Activated CD4-positive, alpha-beta T cell treated with anti-CD3 and anti-CD28 coated beads for 36 hours (primary cell): Measurements from ENCODE around the gene ZNF324B. TPM values are rescaled to one million over a fixed set of nuclear protein-coding genes. Genes with fewer than 3 reads are reported as not detected.
"Not testable (repeated sequence)": the region's sequence is repeated elsewhere in the genome, so short reads cannot be mapped to it uniquely, and the experiment has no call there.

Source experiments
- ATAC-seq: fragments of 200-7000 bp; cut with Tn5 transposase; one replicate; pipeline ENCODE4 v1.10.0; 2021; ENCODE audit warnings: mild to moderate bottlenecking, moderate library complexity
- CTCF ChIA-PET: fragments of 350-600 bp; sonication (Branson Sonifier 250); formaldehyde crosslinking; loops from one replicate; lab custom pipeline; 2021; ENCODE audit warnings: antibody characterized with exemption; lab: Charles Lee
- POLR2A ChIA-PET: fragments of 350-600 bp; sonication (Branson Sonifier 250); formaldehyde crosslinking; loops from one replicate; lab custom pipeline; 2021; ENCODE audit warnings: antibody characterized with exemption, inconsistent platforms; lab: Charles Lee
- DNase-seq: peaks from one replicate; pipeline ENCODE4 v3.0.0-alpha.2; 2020
- H3K27ac Mint-ChIP-seq: one replicate; pipeline ENCODE4 v1.8.0; 2021; ENCODE audit warnings: mixed read lengths
- H3K27me3 Mint-ChIP-seq: one replicate; pipeline ENCODE4 v1.8.0; 2021; ENCODE audit warnings: mixed read lengths
- H3K36me3 Mint-ChIP-seq: one replicate; pipeline ENCODE4 v1.8.0; 2021; ENCODE audit warnings: low read depth, mixed read lengths
- H3K4me1 Mint-ChIP-seq: one replicate; pipeline ENCODE4 v1.8.0; 2021; ENCODE audit warnings: mixed read lengths
- H3K4me3 Mint-ChIP-seq: one replicate; pipeline ENCODE4 v1.8.0; 2021; ENCODE audit warnings: mild to moderate bottlenecking, moderate library complexity, mixed read lengths
- H3K9me3 Mint-ChIP-seq: one replicate; pipeline ENCODE4 v1.8.0; 2021; ENCODE audit warnings: low read depth, mixed read lengths
- intact Hi-C, 2 experiments: fragments of 100-400 bp; cut with DNase I in 1 of 2; cut with micrococcal nuclease in 1 of 2; formaldehyde crosslinking; loops; one replicate each; pipeline versions ENCODE4 v1.14.2 to v1.15.1; 2022 to 2024; cut with DNase I, micrococcal nuclease
- total RNA-seq, 2 experiments: library from RNA; stranded (reverse); gene quantifications; one replicate each; pipeline ENCODE4 v1.2.3, GENCODE V29; 2021

Gene ZNF324B
- 1 to 10 TPM; 5.8 to 7.5 TPM for total RNA-seq

DNA sequence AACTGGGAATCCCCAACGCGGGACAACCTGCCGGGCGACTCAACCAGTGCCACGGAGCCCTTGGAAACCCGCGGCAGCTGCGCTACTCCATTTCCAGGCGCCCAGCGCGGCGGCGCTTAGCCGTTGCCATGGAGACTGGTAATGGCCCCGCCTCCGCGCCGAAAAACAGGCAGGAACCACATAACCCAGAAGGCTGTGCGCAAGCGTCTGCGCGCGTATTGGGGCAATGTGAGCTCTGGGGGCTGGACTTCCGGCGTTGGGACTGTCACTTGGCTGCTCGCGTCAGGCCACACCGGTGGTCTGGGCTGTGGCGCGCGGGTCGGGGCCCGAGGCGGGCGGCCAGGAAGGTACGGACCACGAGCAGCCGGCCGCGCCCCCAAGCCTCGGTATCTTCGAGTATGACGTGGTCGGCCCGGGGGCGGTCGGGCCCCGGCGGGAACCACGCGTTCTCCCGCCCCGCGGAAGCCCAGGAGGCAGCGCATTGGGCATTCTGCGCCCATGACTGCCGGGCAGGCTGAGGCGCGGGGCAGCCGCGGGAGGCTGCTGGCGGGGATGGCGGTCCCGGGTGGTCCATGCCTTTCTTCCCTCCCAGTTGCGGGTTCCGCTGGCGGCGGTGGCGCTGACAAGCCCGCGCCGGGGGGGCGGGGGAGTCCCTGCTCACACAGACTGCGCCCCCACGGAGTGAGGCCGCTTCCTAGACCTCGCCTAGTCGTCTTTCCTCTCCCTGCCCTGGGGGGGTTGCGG is at the start of gene ZNF324B:
TSS of gene ZNF324B (plus strand) at position 265 of the 744 bp plus-strand sequence. CDS start 2,080 bp downstream, outside the sequence.
- H3K27me3 Mint-ChIP-seq: peaks cover 15% of the 10 kb centered on the region
- ChIA-PET CTCF (interaction anchor here (0.5 to 1.7 kb wide), 4 partner anchors 62 to 271 kb away, joined by 3 to 6 read pairs (median 4); partner anchors contain the start of gene ZBTB45), POLR2A (interaction anchor here (0.5 to 1.0 kb wide), 5 partner anchors 9 to 52 kb away, joined by 3 to 5 read pairs (median 3); partner anchors contain the start of genes ZNF132 and ZNF324)
- H3K36me3 Mint-ChIP-seq: peaks cover 18% of the 10 kb centered on the region
- H3K9me3 Mint-ChIP-seq: peaks cover 14% of the 10 kb centered on the region
- peak; percentile 99 for ATAC-seq
- intact Hi-C loops: loop anchor here (1.0 kb wide), 17 partner anchors 11 to 173 kb away; partner anchors contain the start of genes ZNF132 (in 2 of the 2), ERVK3-1 (in 1 of the 2), MZF1 (in 1 of the 2) and ZBTB45 (in 1 of the 2)
- peak within 1 kb of the TSS; percentile 77 for H3K4me3 Mint-ChIP-seq
- H3K4me1 Mint-ChIP-seq: peaks cover 25% of the 10 kb centered on the region
- peak; percentile 98 for DNase-seq
- H3K27ac Mint-ChIP-seq: peak within 1 kb of the TSS; percentile 55

DNA sequence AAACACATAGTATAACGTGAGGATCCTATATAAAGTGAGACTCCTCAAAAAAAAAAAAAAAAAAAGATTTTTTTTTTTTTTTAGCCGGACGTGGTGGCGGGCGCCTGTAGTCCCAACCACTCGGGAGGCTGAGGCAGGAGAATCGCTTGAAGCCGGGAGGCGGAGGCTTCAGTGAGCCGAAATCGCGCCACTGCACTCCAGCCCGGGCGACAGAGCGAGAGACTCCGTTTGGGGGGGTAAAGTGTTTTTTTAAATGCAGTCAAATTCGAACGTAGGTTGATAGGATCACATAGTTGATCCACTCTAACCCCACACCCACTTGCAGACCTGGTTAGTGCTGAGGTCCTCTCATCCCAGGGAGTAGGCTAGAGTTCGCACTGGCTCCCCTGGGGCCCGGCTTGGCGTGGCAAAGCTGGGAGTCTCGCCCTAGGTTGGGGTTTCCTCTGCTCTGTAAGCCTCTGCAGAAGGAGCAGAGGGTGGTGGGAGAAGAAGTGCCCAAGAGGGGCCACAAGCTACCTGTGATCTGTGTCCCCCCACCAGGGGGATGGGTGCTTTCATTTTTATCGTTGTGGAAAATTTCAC is 49.5 kb upstream of the ZNF324B start:
- peak overlapping the region; percentile 82 for H3K4me3 Mint-ChIP-seq
- intact Hi-C loops: loop anchor here (1.0 to 10.0 kb wide), 19 partner anchors 15 to 219 kb away; partner anchors contain the start of genes RPS5 (in 2 of the 2), ZBTB45 (in 2 of the 2), ZNF132 (in 2 of the 2) and ZNF274 (in 2 of the 2)
- DNase-seq (no peak), ATAC-seq (no peak)
- ChIA-PET CTCF (interaction anchor here (1.0 to 1.2 kb wide), 2 partner anchors 39 to 118 kb away, joined by 3 to 4 read pairs; partner anchors contain the start of gene ZBTB45), POLR2A (no interaction called here)
- H3K4me1 Mint-ChIP-seq: peaks cover 17% of the 10 kb centered on the region
- peaks cover 2% of the 10 kb centered on the region for H3K27me3 Mint-ChIP-seq
- H3K36me3 Mint-ChIP-seq: peaks cover 3% of the 10 kb centered on the region
- no peaks in the 10 kb centered on the region for H3K9me3 Mint-ChIP-seq
- H3K27ac Mint-ChIP-seq: no peak overlapping the region

DNA sequence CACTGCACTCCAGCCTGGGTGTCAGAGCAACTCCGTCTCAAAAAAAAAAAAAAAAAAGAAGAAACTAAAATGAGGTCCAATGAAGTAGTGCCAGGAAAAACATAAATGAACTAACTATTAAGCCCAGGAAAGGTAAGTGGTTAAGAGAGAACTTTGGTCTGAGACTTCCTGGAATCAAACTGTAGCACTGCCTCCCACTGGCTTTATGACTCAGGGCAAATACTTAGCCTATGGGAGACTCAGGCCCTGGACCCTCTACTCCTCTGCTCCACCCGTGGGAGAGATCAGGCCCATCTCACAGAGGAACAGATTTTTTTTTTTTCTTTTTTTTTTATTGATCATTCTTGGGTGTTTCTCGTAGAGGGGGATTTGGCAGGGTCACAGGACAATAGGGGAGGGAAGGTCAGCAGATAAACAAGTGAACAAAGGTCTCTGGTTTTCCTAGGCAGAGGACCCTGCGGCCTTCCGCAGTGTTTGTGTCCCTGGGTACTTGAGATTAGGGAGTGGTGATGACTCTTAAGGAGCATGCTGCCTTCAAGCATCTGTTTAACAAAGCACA is 47.4 kb upstream of the ZNF324B start:
- H3K27me3 Mint-ChIP-seq, H3K36me3 Mint-ChIP-seq, CTCF ChIA-PET, H3K9me3 Mint-ChIP-seq, POLR2A ChIA-PET, H3K4me3 Mint-ChIP-seq, DNase-seq, ATAC-seq, H3K27ac Mint-ChIP-seq: not testable (repeated sequence)
- intact Hi-C loops: loop anchor here in 1 of 2 experiments (5.0 to 10.0 kb wide), 3 partner anchors 73 to 219 kb away; partner anchors contain the start of genes ZBTB45, ZNF274 and ZNF446
- peaks cover 27% of the 10 kb centered on the region for H3K4me1 Mint-ChIP-seq

DNA sequence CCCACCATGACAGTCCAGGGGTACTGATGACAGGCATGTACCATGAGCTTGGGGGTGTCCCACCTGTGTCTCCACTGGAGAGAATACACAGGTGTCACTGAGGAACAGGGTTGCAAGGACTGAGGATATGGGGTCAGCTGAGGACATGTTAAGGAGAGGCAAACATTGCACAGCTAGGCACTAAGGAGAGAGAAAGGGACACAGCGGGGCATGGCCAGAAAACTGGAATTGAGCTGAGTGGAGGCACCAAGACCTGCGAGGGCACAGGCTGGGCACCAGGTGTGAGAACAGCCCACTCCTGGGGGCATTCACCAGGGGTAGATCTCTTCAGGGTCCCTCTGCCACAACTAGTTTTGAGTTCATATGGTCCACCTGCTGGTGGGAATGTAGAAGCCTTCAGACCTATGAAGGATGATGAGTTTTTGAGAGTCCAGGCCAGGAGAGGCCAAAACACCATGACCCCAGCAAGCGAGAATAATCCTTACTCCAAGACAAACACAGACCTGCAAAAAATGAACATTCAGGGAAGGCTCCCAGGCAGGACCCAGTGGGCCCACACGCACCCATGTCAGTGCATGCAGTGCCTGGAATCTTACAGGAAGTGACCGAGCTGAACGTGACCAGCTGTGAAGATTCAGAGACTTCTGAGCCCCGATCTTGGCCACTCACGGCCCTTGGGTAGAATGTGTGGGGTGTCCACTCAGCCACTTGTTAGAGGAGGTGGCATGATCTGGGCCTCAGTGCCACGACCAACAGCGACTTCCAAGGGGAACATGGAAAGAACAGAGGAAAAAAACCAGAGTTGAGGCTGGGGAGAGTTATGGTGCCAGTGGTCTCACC is 44.4 kb upstream of the ZNF324B start:
- DNase-seq: no peak
- H3K9me3 Mint-ChIP-seq: no peaks in the 10 kb centered on the region
- H3K27ac Mint-ChIP-seq: peak overlapping the region; percentile 92
- ChIA-PET CTCF (no interaction called here), POLR2A (interaction anchor here (0.7 kb wide), 1 partner anchor 44 kb away, joined by 3 read pairs; no protein-coding TSS in a partner anchor)
- intact Hi-C loops: loop anchor here in 1 of 2 experiments (5.0 to 10.0 kb wide), 2 partner anchors 222 to 775 kb away; partner anchors contain the start of genes ZNF211 and ZNF274
- H3K4me3 Mint-ChIP-seq: peak overlapping the region; percentile 84
- H3K36me3 Mint-ChIP-seq: peaks cover 7% of the 10 kb centered on the region
- no peak for ATAC-seq
- H3K27me3 Mint-ChIP-seq: no peaks in the 10 kb centered on the region
- peaks cover 29% of the 10 kb centered on the region for H3K4me1 Mint-ChIP-seq

DNA sequence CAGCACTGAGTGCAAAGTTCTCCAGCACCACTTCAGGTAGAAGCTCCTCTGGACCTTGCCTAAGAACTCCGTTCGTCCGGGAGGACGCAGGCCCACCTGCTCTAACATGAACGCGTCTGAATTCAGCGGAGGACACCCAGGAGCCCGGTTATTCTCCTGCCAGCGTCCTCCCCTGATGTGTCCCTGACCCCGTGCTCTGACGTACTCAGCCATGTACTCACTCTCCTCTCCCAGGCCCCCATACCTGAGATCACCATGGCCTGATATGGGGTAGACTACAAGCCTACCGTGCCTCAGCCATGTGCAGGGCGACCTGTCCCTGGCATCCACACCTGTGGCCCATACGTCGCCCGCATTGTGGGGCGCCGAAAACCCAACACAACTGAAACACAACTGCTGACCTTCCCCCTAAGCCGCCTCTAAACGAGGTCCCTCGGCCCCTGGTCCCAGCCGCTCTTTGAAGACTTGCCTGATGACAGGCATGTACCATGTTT is 43.7 kb upstream of the ZNF324B start:
- Mint-ChIP-seq H3K9me3 (no peaks in the 10 kb centered on the region), H3K4me3 (peak overlapping the region; percentile 84), H3K4me1 (peaks cover 29% of the 10 kb centered on the region), H3K36me3 (peaks cover 11% of the 10 kb centered on the region), H3K27me3 (no peaks in the 10 kb centered on the region), H3K27ac (peak overlapping the region; percentile 92)
- ChIA-PET POLR2A (interaction anchor here (0.7 to 1.0 kb wide), 2 partner anchors 45 to 112 kb away, joined by 3 to 4 read pairs; partner anchors contain the start of gene ZBTB45), CTCF (interaction anchor here (1.0 kb wide), 1 partner anchor 45 kb away, joined by 4 read pairs; the partner anchor contains the start of gene ZNF497)
- peak; percentile 43 for DNase-seq
- ATAC-seq: peak; percentile 9
- intact Hi-C loops: loop anchor here (1.0 to 10.0 kb wide), 19 partner anchors 20 to 775 kb away; partner anchors contain the start of genes RPS5 (in 2 of the 2), ZNF132 (in 2 of the 2), ZNF8 (in 2 of the 2) and ERVK3-1 (in 1 of the 2)

DNA sequence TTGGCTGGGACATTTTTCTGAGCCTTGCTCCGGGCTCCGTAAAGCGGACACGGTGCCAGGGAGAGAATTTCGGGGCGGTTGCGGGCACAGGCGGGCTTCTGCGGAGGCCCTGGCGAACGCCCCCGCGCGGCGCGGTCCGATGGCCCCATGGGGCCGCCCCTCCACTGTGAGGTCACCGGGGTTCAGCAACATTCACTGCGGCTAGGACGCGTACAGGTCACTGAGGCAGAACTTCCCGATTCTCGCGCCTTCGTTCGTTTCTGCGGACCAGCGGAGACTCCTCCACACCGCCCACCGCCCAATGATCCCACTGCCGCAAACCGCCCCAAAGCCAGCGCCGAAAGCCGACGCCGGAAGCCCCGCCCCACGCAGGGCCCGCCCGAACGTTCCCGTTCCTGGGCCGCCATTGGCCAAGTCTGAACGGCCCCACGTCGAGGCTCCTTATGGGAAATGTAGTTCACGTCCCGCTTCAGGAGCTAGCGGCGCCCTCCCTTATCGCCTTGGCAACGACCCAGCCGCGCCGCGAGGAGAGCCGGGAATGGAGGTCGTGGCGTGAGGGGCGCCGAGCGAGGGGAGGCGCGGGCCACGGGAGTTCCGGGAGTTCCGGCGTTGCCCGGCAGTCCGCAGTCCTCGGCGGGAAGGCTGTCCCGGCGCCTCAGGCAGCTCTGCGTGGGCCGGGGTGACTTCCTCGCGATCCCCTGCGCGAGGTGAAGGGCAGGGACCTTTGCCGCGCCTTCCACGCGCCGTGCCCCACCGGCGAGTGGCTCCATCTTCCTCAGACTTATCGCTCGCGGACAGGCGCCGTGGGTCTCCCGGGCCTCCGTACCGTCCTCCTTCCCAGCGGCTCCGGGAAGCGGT is 43.0 kb upstream of the ZNF324B start, which contains the start of gene ZNF584:
TSS of gene ZNF584 (plus strand) at position 498 of the 858 bp plus-strand sequence. CDS start 499 bp downstream, outside the sequence.
- intact Hi-C loops: loop anchor here (1.0 to 10.0 kb wide), 19 partner anchors 21 to 776 kb away; partner anchors contain the start of genes RPS5 (in 2 of the 2), ZNF132 (in 2 of the 2), ZNF8 (in 2 of the 2) and ERVK3-1 (in 1 of the 2)
- H3K27ac Mint-ChIP-seq: peak within 1 kb of the TSS; percentile 92
- H3K27me3 Mint-ChIP-seq: no peaks in the 10 kb centered on the region
- no peaks in the 10 kb centered on the region for H3K9me3 Mint-ChIP-seq
- ChIA-PET CTCF (interaction anchor here (0.6 to 1.0 kb wide), 4 partner anchors 16 to 144 kb away, joined by 3 to 4 read pairs (median 3); partner anchors contain the start of gene ZNF497), POLR2A (interaction anchor here (0.7 to 1.0 kb wide), 4 partner anchors 26 to 111 kb away, joined by 4 to 5 read pairs (median 4); partner anchors contain the start of gene ZBTB45)
- ATAC-seq (peak; percentile 97), DNase-seq (peak; percentile 97)
- H3K4me3 Mint-ChIP-seq: peak within 1 kb of the TSS; percentile 84
- peaks cover 14% of the 10 kb centered on the region for H3K36me3 Mint-ChIP-seq
- peaks cover 29% of the 10 kb centered on the region for H3K4me1 Mint-ChIP-seq

DNA sequence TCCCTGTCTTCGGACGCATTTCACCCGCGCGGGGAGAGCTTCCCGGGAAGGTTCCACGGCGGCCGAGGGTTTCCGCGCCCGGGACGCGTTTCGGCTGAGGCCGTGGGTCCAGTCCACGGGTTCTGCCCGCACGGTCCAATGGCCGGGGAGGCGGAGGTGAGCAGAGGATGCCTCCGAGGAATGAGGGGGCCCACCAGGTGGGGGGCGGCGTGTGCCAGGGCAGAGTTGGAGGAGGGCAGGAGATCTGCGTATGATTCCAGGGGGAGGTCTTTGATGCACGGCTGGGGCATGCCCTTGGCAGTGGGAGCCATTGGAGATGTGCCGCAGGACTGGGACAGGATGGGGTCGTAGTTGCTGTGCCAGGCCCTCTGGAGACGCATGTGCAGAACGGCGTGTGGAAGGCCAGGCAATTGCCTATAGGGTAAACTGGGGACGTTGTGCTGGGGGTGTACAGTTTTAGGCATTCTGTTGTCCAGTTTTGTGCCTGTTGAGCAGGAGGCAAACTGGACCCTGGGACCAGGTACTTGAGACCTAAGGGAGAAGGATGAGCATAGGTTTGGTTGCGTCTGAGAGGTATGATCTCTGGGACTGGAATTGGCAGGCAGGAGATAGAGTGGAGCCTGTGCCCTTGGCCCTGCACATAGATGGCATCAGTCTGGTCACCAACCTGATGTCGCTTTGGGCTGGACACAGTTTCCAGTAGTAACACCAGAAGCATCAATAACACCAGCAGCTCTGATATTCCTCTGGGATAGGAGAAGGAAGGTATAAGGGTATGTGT is 42.2 kb upstream of the ZNF324B start:
- Mint-ChIP-seq H3K27ac (peak overlapping the region; percentile 58), H3K27me3 (no peaks in the 10 kb centered on the region), H3K36me3 (peaks cover 14% of the 10 kb centered on the region), H3K9me3 (no peaks in the 10 kb centered on the region), H3K4me3 (peak overlapping the region; percentile 84), H3K4me1 (peaks cover 26% of the 10 kb centered on the region)
- ChIA-PET CTCF (interaction anchor here (0.6 to 1.0 kb wide), 3 partner anchors 47 to 144 kb away, joined by 3 to 4 read pairs (median 3); partner anchors contain the start of gene ZNF497), POLR2A (interaction anchor here (0.7 to 1.0 kb wide), 4 partner anchors 27 to 111 kb away, joined by 4 to 5 read pairs (median 4); partner anchors contain the start of gene ZBTB45)
- intact Hi-C loops: loop anchor here in 1 of 2 experiments (2.0 to 10.0 kb wide), 4 partner anchors 22 to 777 kb away; partner anchors contain the start of genes RPS5, ZNF211, ZNF274 and ZNF324
- peak; percentile 63 for DNase-seq
- peak; percentile 18 for ATAC-seq

DNA sequence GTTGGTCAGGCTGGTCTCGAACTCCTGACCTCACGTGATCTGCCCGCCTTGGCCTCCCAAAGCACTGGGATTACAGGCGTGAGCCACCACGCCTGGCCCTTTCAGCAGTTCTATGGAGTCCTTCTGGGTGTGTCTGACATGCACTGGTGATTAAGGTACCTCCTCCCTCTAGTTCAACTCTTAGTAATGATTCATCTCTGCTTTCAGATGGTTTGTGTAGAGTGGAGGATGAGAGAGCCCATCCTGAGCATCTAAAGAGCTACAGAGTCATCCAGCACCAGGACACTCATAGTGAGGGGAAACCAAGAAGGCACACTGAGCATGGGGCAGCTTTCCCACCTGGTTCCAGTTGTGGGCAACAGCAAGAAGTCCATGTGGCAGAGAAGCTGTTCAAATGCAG is 34.8 kb upstream of the ZNF324B start:
- CTCF ChIA-PET: interaction anchor here (0.5 kb wide), 1 partner anchor 245 kb away, joined by 3 read pairs; no protein-coding TSS in a partner anchor
- Mint-ChIP-seq H3K36me3 (peaks cover 53% of the 10 kb centered on the region), H3K4me3 (no peak overlapping the region), H3K27ac (no peak overlapping the region), H3K4me1 (no peaks in the 10 kb centered on the region), H3K9me3 (no peaks in the 10 kb centered on the region), H3K27me3 (no peaks in the 10 kb centered on the region)
- no peak for DNase-seq
- intact Hi-C loops: no loop called here
- POLR2A ChIA-PET: no interaction called here
- no peak for ATAC-seq
